Left lung (tissue), 10 donors: ENCODE results near the gene ENOX2. TPM values are rescaled to one million over a fixed set of nuclear protein-coding genes. Genes with fewer than 3 reads are reported as not detected.
A peak's percentile ranks its signal among the peaks of the same experiment; 100 is the strongest.

Source experiments
- ATAC-seq: fragments of 200-7000 bp; cut with Tn5 transposase; one replicate; pipeline ENCODE4 v1.9.1; 2020; ENCODE audit warnings: moderate library complexity
- DNase-seq, 4 donors: peaks; one replicate each; pipeline ENCODE4 v3.0.0-alpha.2; 2013 to 2020
- H3K27ac ChIP-seq, 2 donors: fragments of 200-600 bp; sonication (generic) in 1 of 2; one replicate each; pipeline versions ENCODE4 v1.5.0 to v1.8.0; 2020 to 2021
- H3K27me3 ChIP-seq, 2 donors: fragments of 200-600 bp; sonication (generic) in 1 of 2; one replicate each; pipeline versions ENCODE4 v1.5.0 to v1.8.0; 2020 to 2021
- H3K36me3 ChIP-seq, 2 donors: fragments of 200-600 bp; sonication (generic) in 1 of 2; one replicate each; pipeline versions ENCODE4 v1.5.0 to v1.8.0; 2020 to 2021
- H3K4me1 ChIP-seq, 2 donors: fragments of 200-600 bp; one replicate each; pipeline ENCODE4 v1.8.0; 2021
- H3K4me3 ChIP-seq, 2 donors: fragments of 200-600 bp; sonication (generic) in 1 of 2; one replicate each; pipeline versions ENCODE4 v1.5.0 to v1.8.0; 2020 to 2021; ENCODE audit warnings: mild to moderate bottlenecking in 1 of 2
- H3K9me3 ChIP-seq, 2 donors: fragments of 200-600 bp; sonication (generic) in 1 of 2; one replicate each; pipeline versions ENCODE4 v1.5.0 to v1.8.0; 2020 to 2021
- CTCF ChIP-seq, 2 donors: fragments of 200-600 bp; sonication (generic) in 1 of 2; IDR thresholded peaks; one replicate each; pipeline versions ENCODE4 v1.5.0 to v1.8.0; 2021; ENCODE audit warnings: antibody characterized with exemption in 2 of 2
- intact Hi-C, 2 donors: fragments of 100-400 bp; cut with DNase I; formaldehyde crosslinking; loops; one replicate each; pipeline versions ENCODE4 v1.11.2 to v1.14.2; 2022
- polyA plus RNA-seq, 6 donors: library from polyadenylated mRNA; unstranded; fragments of 120-200 nt; gene quantifications; one replicate each; pipeline ENCODE4 v1.2.1, GENCODE V29; 2013; ENCODE audit not compliant: insufficient read length in 6 of 6
- total RNA-seq, 2 donors: library from RNA; stranded (reverse); fragmentation: NEBNext Ultra II Directional; extraction: Animal tissue kit (Norgen Biotek cat#: 25700); gene quantifications; one replicate each; pipeline ENCODE4 v1.2.1, GENCODE V29; 2021
- donor health status: DM: no; HTN: yes; CAD: no.
- donor health status: DM: no; HTN: no; CAD: no.

ENOX2 gene
- total and polyA plus RNA-seq, 8 donors, result 2.0 to 13.4 (median 11.0) TPM

- no peaks in the 10 kb centered on the region for H3K9me3 ChIP-seq
- H3K27me3 ChIP-seq, result no peaks in the 10 kb centered on the region
- no peak for ATAC-seq
- H3K27ac ChIP-seq, result no peak overlapping the region
- DNase-seq, result peak in 1 of 4 donors; percentile 12
- TF ChIP-seq CTCF (IDR thresholded peaks at IDR 0.05), result no peak
- no peaks in the 10 kb centered on the region for H3K36me3 ChIP-seq
- intact Hi-C loops, result no loop called here
- H3K4me3 ChIP-seq, result no peak overlapping the region
- H3K4me1 ChIP-seq, result no peaks in the 10 kb centered on the region
These were observed 308.5 kb downstream of the ENOX2 start for GRCh38 chrX:130594453-130594916.

GRCh38 chrX:130593911-130594310 lies 309.1 kb downstream of the ENOX2 start:
- Histone ChIP-seq H3K36me3 (no peaks in the 10 kb centered on the region), H3K4me3 (no peak overlapping the region), H3K9me3 (no peaks in the 10 kb centered on the region), H3K4me1 (no peaks in the 10 kb centered on the region), H3K27ac (no peak overlapping the region), H3K27me3 (no peaks in the 10 kb centered on the region)
- intact Hi-C loops, result no loop called here
- DNase-seq (no peak), ATAC-seq (no peak)
- TF ChIP-seq CTCF (IDR thresholded peaks at IDR 0.05), result no peak

GRCh38 chrX:130592204-130592603 lies 310.8 kb downstream of the ENOX2 start:
- H3K4me3 ChIP-seq, result no peak overlapping the region
- no peak for DNase-seq
- intact Hi-C loops, result no loop called here
- H3K9me3 ChIP-seq, result no peaks in the 10 kb centered on the region
- H3K36me3 ChIP-seq, result no peaks in the 10 kb centered on the region
- H3K27me3 ChIP-seq, result no peaks in the 10 kb centered on the region
- no peak for TF ChIP-seq CTCF (IDR thresholded peaks at IDR 0.05)
- no peak for ATAC-seq
- no peak overlapping the region for H3K27ac ChIP-seq
- no peaks in the 10 kb centered on the region for H3K4me1 ChIP-seq

- DNase-seq, result no peak
- no peak for TF ChIP-seq CTCF (IDR thresholded peaks at IDR 0.05)
- H3K4me1 ChIP-seq, result no peaks in the 10 kb centered on the region
- H3K27ac ChIP-seq, result no peak overlapping the region
- H3K9me3 ChIP-seq, result no peaks in the 10 kb centered on the region
- H3K4me3 ChIP-seq, result no peak overlapping the region
- intact Hi-C loops, result loop anchor here in 1 of 2 donors (10.0 kb wide), 1 partner anchor 336 kb away; no protein-coding TSS in a partner anchor
- no peaks in the 10 kb centered on the region for H3K27me3 ChIP-seq
- no peak for ATAC-seq
- H3K36me3 ChIP-seq, result no peaks in the 10 kb centered on the region
These were observed 324.1 kb downstream of the ENOX2 start for GRCh38 chrX:130578906-130579305.

GRCh38 chrX:130577431-130577830 lies 325.6 kb downstream of the ENOX2 start:
- no peaks in the 10 kb centered on the region for H3K27me3 ChIP-seq
- no peaks in the 10 kb centered on the region for H3K4me1 ChIP-seq
- H3K9me3 ChIP-seq, result no peaks in the 10 kb centered on the region
- no peak overlapping the region for H3K4me3 ChIP-seq
- intact Hi-C loops, result loop anchor here in 1 of 2 donors (10.0 kb wide), 1 partner anchor 337 kb away; no protein-coding TSS in a partner anchor
- no peak for TF ChIP-seq CTCF (IDR thresholded peaks at IDR 0.05)
- H3K36me3 ChIP-seq, result no peaks in the 10 kb centered on the region
- ATAC-seq (no peak), DNase-seq (no peak)
- no peak overlapping the region for H3K27ac ChIP-seq
